Measurements from ENCODE around the gene MARCHF2.

DNA sequence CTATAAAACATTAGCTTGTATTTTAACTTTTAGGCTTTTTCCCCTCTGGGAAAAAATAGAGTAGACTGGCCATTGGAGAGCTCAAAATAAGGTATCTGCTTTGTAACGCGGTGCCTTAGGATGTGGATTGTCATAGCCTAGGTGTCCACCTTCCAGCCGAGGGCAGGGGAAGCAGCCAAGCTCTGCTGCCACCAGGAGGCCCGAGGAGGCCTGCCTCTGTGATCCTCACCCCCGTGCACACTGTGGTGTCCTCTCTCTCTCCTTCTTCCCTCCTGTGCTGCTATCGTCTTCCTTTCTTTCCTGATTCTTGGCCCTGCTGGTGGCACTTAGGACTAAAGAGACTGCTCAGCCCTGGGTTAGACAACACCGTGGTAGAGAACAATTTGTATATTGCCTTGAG lies 43.0 kb downstream of the MARCHF2 start:
- TF ChIP-seq, protein P1, sequence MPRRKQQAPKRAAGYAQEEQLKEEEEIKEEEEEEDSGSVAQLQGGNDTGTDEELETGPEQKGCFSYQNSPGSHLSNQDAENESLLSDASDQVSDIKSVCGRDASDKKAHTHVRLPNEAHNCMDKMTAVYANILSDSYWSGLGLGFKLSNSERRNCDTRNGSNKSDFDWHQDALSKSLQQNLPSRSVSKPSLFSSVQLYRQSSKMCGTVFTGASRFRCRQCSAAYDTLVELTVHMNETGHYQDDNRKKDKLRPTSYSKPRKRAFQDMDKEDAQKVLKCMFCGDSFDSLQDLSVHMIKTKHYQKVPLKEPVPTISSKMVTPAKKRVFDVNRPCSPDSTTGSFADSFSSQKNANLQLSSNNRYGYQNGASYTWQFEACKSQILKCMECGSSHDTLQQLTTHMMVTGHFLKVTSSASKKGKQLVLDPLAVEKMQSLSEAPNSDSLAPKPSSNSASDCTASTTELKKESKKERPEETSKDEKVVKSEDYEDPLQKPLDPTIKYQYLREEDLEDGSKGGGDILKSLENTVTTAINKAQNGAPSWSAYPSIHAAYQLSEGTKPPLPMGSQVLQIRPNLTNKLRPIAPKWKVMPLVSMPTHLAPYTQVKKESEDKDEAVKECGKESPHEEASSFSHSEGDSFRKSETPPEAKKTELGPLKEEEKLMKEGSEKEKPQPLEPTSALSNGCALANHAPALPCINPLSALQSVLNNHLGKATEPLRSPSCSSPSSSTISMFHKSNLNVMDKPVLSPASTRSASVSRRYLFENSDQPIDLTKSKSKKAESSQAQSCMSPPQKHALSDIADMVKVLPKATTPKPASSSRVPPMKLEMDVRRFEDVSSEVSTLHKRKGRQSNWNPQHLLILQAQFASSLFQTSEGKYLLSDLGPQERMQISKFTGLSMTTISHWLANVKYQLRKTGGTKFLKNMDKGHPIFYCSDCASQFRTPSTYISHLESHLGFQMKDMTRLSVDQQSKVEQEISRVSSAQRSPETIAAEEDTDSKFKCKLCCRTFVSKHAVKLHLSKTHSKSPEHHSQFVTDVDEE (CRISPR knock-in tag; IDR thresholded peaks at IDR 0.05): no peak
- TF ChIP-seq, protein P2, sequence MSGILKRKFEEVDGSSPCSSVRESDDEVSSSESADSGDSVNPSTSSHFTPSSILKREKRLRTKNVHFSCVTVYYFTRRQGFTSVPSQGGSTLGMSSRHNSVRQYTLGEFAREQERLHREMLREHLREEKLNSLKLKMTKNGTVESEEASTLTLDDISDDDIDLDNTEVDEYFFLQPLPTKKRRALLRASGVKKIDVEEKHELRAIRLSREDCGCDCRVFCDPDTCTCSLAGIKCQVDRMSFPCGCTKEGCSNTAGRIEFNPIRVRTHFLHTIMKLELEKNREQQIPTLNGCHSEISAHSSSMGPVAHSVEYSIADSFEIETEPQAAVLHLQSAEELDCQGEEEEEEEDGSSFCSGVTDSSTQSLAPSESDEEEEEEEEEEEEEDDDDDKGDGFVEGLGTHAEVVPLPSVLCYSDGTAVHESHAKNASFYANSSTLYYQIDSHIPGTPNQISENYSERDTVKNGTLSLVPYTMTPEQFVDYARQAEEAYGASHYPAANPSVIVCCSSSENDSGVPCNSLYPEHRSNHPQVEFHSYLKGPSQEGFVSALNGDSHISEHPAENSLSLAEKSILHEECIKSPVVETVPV (CRISPR knock-in tag; IDR thresholded peaks at IDR 0.05): no peak
- no peak for TF ChIP-seq PPARA (CRISPR knock-in tag; IDR thresholded peaks at IDR 0.05; ENCODE audit: borderline replicate concordance)
- no peak for TF ChIP-seq CREB5 (CRISPR knock-in tag; IDR thresholded peaks at IDR 0.05; ENCODE audit: low read depth)
- TF ChIP-seq ZC3H10 (CRISPR knock-in tag; IDR thresholded peaks at IDR 0.05): no peak
- TF ChIP-seq PATZ1 (CRISPR knock-in tag; IDR thresholded peaks at IDR 0.05; ENCODE audit: borderline replicate concordance): no peak
- TF ChIP-seq GLIS3 (CRISPR knock-in tag; IDR thresholded peaks at IDR 0.05): no peak
- no peak for TF ChIP-seq ZFP30 (CRISPR knock-in tag; IDR thresholded peaks at IDR 0.05)
- no peak for TF ChIP-seq TOX (CRISPR knock-in tag; IDR thresholded peaks at IDR 0.05; ENCODE audit: borderline replicate concordance)
